ENCODE measurements around the gene LANCL1.

The LANCL1 gene

DNA sequence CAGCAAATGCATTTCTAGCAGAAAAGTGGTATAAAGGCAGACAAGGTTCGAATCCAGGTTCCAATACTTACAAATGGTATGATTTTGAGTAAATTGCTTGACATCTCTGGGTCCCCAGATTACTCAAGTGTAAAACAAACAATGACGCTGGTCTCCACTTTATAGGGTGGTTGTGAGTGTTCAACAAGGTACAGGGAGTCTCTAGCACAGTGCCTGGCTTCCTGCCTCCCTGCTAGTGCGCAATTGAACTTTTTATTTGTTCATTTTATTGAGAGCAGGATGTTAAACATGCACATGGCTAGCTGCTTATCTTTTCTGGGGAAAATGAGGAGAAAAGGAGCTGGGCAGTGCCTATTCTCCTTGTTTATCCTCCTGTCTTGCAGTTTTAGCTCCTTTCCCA lies 86.7 kb downstream of the LANCL1 start:
- DNase-seq (ENCODE audit: low spot score), result no peak

DNA sequence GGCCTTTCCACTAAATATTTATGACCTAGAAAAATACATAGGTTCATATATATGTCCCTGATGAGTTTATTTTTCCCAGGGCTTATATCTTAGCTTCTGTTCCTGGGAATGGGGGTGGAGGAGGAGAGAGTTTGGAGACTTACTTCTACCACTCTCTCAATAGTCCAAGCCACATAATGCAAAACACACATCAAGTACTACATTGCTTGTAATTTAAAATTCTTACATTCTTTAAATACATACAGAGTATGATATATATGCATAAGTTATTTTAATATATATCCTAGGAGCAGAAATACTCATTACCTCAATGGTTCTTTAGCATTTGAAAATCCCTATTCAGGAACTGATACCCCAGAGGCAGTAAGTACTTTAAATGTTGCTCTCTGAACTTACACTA lies 88.4 kb downstream of the LANCL1 start:
- no peak for DNase-seq (ENCODE audit: low spot score)

DNA sequence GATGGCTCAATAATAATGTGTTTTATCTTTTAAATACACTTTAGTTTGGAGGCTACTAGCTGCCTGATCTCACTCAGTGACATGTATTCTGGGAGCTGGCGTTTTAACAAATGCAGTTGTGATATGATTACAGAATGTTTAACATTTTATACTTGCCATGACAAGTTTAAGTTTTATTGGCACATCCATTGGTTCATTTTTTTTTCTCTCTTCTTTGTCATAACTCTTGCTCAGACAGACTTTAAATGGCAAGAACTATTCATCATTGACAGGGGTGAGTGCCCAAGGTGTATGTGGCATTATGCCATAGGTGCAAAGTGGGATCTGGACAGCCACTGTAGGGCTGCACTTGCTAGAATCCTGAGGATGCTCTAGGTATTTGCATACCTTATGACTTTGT lies 89.5 kb downstream of the LANCL1 start:
- DNase-seq (ENCODE audit: low spot score), result no peak
